GM19025 (cell line): ENCODE data around the gene DOK6.
A peak's percentile ranks its signal among the peaks of the same experiment; 100 is the strongest.

Experiments used
- ATAC-seq: cut with Tn5 transposase; IDR thresholded peaks from one replicate; pipeline ENCODE4 v1.9.1; 2021; ENCODE audit warnings: mild to moderate bottlenecking, low read depth, moderate library complexity; ENCODE audit not compliant: unreplicated experiment

DOK6 gene

DNA sequence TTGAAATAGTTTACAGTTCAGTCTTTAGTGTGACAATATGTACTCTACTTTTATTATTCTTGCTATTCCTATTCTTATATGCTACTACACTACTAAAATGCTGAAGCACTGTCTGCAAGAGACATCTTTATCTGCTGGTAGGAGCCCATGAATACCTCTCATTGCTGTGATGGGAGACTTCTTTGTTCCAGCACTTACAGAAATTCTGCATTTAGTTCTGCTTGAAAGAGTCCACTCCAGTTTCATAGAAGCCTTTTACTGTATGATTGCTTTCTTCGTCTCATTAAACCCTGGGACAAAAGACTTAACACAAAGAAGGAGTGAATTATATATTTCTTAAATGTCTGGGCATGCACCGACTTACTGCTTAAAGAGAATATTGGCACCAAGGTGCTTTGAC, 274.3 kb downstream of the DOK6 start:
- ATAC-seq, result no peak

GRCh38 chr18:69677595-69677994, 276.9 kb downstream of the DOK6 start:
- ATAC-seq, result no peak

DNA sequence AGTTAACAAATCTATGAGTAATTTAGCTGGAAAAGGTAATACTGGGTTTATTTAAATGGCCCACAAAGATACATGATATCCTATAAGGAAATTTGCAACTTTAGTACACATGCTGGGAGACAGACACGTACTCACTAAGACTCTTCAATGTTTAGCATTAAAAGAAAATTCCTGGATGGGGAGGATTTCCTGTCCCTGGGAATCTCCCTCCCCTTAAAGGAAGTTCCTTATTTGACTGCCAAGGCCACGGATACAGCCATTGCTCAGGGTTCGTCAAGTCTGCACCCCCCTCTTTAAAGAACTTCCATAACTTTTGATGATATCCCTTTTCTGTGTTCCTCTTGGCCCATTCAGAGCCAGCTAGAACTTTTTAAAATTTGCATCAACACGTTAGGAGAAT, 279.4 kb downstream of the DOK6 start:
- no peak for ATAC-seq

- ATAC-seq, result no peak
Observed at GRCh38 chr18:69683176-69683575, 282.5 kb downstream of the DOK6 start.

GRCh38 chr18:69684789-69685188, 284.1 kb downstream of the DOK6 start:
- ATAC-seq, result no peak

DNA sequence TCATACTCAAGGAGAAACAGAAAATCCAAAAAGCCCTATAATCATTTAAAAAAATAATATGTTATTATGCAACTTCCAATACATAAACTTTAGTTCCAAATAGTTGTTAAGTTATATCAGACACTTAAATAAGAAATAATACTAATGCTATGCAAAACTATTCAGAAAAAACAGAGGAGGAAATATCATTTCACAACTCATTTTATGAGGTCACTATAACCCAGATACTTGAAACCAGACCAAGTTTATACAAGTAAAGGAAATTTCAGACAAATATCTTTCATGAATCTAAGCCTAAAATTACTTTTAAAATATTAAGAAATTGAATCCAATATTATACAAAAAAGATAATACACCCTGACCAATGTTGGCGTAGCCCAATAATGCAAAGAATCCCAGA, 286.2 kb downstream of the DOK6 start:
- ATAC-seq, result no peak

- ATAC-seq, result no peak
Observed at GRCh38 chr18:69689121-69689759, 288.6 kb downstream of the DOK6 start.

DNA sequence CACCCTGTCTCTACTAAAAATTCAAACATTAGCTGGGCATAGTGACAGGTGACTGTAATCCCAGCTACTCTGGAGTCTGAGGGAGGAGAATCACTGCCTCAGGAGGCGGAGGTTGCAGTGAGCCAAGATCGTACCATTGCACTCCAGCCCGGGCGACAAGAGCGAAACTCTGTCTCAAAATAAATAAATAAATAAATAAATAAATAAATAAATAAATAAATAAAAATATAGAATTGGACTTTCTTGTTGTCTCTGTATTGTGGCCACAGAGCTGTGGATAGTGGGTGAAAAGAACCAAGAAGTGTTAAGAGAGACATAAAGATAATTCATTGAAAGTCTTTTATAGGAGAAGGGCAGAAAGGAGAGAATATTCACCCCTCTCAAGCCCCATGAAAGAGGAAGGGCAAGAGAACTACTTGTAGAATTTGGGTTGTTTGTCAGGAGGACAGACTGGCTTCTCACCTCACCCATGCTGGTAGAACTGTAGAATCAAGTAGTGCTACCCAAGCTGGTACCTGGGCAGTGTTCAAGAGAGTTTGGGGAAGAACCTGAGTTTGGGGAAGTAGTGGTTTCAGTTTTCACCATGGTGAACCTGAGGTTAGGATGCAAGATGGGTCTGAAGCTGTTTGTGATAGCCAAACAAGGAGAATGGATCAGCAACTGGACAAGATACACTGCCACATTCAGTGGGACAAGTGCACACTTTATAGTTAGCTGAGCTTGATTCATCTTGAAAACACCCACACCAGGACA, 290.5 kb downstream of the DOK6 start:
- ATAC-seq, result peak; percentile 70

GRCh38 chr18:69697069-69697468, 296.4 kb downstream of the DOK6 start:
- no peak for ATAC-seq

DNA sequence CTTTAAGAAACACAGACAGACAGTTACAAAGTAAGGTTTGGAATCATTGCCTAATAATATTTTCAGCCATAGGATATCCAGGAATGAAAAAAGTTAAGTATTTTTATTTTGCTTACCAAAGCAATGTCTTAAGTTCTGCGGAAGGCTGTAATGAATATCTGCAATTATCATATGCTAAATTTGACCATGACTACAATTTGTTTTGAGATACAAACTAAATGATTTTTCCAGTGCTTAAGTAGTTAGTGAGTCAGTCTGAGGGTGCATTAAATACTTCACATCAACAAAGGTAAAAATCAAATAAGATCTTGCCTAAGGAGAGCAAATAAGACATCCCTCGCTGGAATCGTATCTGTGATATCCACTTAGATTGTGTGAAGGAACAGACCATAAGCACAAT, 297.0 kb downstream of the DOK6 start:
- no peak for ATAC-seq

DNA sequence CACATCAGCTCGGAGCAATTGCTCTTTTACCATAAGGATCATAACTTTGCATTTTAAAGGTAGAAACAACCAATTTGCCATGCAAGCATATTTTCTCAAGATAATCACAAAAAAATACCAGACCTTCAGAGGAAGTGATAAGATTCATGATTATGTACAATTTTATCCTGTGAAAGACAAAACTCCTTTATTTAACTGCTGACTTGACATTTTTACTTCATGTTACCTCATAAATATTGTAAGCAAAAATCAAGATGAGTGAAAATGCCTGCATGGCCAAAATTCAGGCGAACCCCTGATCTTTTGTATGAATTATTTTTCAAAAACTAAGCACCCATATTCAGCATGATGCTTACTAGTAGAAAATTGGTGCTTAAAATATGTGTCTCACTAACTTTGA, 300.6 kb downstream of the DOK6 start:
- ATAC-seq, result no peak

- no peak for ATAC-seq
Observed at GRCh38 chr18:69703461-69703860, 302.8 kb downstream of the DOK6 start.

DNA sequence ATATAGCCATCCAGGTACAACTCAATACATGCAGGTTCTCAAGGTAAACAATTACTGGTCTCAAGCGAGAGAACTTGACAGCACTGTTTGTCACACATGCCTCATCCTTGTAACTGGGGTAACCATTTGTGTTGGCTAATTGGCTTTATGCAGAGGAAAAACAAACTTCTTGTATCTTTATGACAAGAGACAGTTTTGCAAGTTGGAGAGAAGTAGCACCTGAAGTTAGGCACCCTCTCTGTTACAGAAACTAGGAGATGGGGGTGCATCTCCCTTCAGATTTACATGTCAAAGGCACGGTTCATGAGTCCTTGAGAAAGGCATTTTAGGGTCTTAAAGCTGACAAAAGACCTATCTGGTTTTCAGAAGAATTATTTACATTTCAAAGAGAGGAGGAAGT, 305.3 kb downstream of the DOK6 start:
- no peak for ATAC-seq

DNA sequence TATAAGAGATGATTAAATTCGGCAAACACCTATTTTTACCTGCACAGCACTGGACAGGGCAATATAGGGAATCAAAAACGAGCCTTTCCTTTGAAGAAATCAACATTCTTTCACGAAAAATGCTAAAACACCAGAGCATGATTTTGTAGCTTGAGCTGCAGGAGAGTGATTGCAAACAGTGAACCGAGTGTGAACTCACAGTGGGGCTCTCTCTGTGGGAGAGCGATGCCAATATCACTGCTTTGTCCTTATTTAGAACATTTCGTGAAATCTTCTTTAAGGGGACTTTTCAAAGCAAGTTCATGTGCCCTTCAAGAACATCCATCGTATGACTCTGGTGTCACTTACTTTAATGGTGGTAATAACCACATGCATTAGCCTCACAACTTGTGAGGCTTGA, 308.2 kb downstream of the DOK6 start:
- ATAC-seq, result no peak

GRCh38 chr18:69715191-69715795, 314.6 kb downstream of the DOK6 start:
- ATAC-seq, result no peak

GRCh38 chr18:69717586-69717985, 316.9 kb downstream of the DOK6 start:
- no peak for ATAC-seq

DNA sequence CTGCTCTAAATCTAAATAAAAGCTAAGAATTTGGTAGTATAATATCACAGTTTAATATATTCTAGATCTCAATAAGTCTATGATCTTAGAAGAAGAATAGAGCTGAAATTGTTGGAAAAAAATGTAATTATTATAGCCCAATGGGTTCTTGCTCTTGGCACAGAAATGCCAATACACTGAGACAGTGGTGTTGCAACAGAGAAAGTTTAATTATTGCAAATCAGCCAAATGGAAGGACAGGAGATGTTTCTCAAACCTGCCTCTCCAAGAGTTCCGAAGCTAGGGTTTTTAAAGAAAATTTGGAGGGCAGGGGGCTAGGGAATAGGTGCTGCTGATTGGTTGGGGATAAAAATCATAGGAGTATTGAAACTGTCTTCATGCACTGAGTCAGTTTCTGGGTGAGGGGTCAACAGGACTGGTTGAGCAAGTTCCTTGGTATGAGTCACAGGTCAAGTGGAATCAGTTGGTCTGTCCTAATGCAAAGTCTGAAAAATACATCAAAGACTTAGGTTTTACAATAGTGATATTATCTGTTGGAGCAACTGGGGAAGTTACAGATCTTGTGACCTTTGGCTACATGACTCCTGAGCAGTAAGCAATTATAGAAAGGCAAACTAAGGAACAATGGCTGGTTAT, 318.3 kb downstream of the DOK6 start:
- ATAC-seq, result no peak

DNA sequence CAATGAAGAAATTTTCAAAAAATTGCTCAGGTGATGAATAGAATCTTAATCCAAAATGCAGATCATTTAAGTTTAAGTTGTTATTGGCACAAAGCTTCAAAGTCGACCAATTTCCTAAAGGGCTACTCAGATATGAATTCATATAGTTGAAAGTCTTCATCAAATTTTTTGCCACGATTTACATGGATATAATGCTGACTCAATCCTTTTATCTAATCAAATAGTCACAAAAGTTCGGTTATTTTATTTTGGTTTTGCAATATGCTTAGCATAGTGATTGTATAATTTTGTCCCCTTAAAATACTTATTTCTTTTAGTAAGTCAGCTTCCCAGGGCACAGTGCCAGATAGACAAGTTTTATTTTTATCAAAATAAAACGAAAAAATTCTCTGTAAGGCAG, 319.7 kb downstream of the DOK6 start:
- no peak for ATAC-seq

GRCh38 chr18:69723434-69723833, 322.7 kb downstream of the DOK6 start:
- no peak for ATAC-seq

GRCh38 chr18:69725009-69725408, 324.3 kb downstream of the DOK6 start:
- no peak for ATAC-seq

- ATAC-seq, result no peak
Observed at GRCh38 chr18:69725855-69726508, 325.3 kb downstream of the DOK6 start.
